Gastroesophageal sphincter (tissue), 3 donors: ENCODE results near the gene FBXW12.

Experiments
- CTCF ChIP-seq, 4 experiments: fragments of 200-600 bp in 2 of 4; fragments of 450-650 bp in 2 of 4; sonication (generic) in 1 of 4; IDR thresholded peaks; one replicate each; pipeline ENCODE4 v1.5.1; 2017 to 2019; ENCODE audit warnings: antibody characterized with exemption in 4 of 4, mild to moderate bottlenecking in 2 of 4, moderate library complexity in 2 of 4
- EP300 ChIP-seq: sonication (generic); formaldehyde crosslinking; IDR thresholded peaks from one replicate; pipeline ENCODE4 v1.6.1; 2017; ENCODE audit warnings: antibody characterized with exemption, mild to moderate bottlenecking
- POLR2A ChIP-seq, 2 donors: fragments of 450-650 bp; IDR thresholded peaks; one replicate each; pipeline ENCODE4 v1.6.1; 2017; ENCODE audit warnings: antibody characterized with exemption in 2 of 2, mild to moderate bottlenecking in 2 of 2, moderate library complexity in 1 of 2
- POLR2AphosphoS5 ChIP-seq: sonication (generic); formaldehyde crosslinking; IDR thresholded peaks from one replicate; pipeline ENCODE4 v1.6.1; 2017; ENCODE audit warnings: antibody characterized with exemption

GRCh38 chr3:48411606-48412374 is 39.8 kb downstream of the FBXW12 start:
- TF ChIP-seq POLR2A (IDR thresholded peaks at IDR 0.05) (no peak), EP300 (no peak), CTCF (IDR thresholded peaks at IDR 0.05) (no peak), POLR2AphosphoS5 (no peak)
